ENCODE results near the gene SEC22C. TPM values are rescaled to one million over a fixed set of nuclear protein-coding genes. Genes with fewer than 3 reads are reported as not detected.

The SEC22C gene
- total and polyA plus RNA-seq, 2 donors (not counting 1 experiment from before 2014, with no cell fraction given) = 50.8 to 86.0 TPM

DNA sequence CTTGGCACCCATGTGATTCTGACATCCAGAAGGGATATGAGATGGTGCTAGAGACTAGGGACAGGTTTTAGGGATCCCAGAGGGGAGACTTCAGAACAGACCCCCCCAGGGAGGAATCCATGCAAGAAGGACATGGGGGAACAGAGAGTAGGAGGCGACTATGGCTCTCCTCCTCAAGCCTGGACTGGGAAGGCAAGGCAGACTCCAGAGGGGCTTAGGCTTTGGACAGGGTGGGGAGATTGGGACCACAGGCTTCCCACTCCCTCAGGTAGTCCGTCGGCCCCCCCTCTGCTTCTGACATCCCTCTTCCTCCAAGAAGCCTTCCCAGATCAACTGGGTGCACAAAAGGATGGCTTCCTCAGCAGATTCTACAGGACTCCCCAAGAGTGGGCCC lies 82.3 kb downstream of the SEC22C start:
- Histone ChIP-seq H3K79me2 (ENCODE audit: control insufficient read depth, insufficient read depth, low read length) (no peaks in the 10 kb centered on the region), H3K4me3 (replicated peaks in 1 of 4; ENCODE audit: control extremely low read depth in 1 of 4, insufficient read depth in 1 of 4, low read depth in 3 of 4, low read length in 4 of 4) (no peak overlapping the region), H3K27ac (ENCODE audit: insufficient read depth, low read length) (no peak overlapping the region), H4K20me1 (ENCODE audit: control insufficient read depth, extremely low read depth, insufficient read depth, low read length) (no peaks in the 10 kb centered on the region), H3K9me3 (ENCODE audit: control insufficient read depth, insufficient read depth, low read depth, low read length) (no peaks in the 10 kb centered on the region), H3K27me3 (ENCODE audit: control insufficient read depth, insufficient read depth, low read length) (peaks cover 33% of the 10 kb centered on the region), H3K36me3 (ENCODE audit: control insufficient read depth, insufficient read depth, low read length) (no peaks in the 10 kb centered on the region), H2AFZ (ENCODE audit: low read length) (no peak overlapping the region), H3K4me2 (ENCODE audit: extremely low read depth, insufficient read depth, low read length) (no peak overlapping the region), H3K9ac (ENCODE audit: insufficient read depth, low read length) (no peak overlapping the region), H3K4me1 (ENCODE audit: control insufficient read depth, extremely low read depth, insufficient read depth, low read length) (no peaks in the 10 kb centered on the region)
- no peak for TF ChIP-seq EZH2 (IDR thresholded peaks at IDR 0.05; ENCODE audit: low read length, missing control alignments)
- TF ChIP-seq, protein P1, sequence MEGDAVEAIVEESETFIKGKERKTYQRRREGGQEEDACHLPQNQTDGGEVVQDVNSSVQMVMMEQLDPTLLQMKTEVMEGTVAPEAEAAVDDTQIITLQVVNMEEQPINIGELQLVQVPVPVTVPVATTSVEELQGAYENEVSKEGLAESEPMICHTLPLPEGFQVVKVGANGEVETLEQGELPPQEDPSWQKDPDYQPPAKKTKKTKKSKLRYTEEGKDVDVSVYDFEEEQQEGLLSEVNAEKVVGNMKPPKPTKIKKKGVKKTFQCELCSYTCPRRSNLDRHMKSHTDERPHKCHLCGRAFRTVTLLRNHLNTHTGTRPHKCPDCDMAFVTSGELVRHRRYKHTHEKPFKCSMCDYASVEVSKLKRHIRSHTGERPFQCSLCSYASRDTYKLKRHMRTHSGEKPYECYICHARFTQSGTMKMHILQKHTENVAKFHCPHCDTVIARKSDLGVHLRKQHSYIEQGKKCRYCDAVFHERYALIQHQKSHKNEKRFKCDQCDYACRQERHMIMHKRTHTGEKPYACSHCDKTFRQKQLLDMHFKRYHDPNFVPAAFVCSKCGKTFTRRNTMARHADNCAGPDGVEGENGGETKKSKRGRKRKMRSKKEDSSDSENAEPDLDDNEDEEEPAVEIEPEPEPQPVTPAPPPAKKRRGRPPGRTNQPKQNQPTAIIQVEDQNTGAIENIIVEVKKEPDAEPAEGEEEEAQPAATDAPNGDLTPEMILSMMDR (conservative IDR thresholded peaks at IDR 0.05 in 1 of 2, IDR thresholded peaks at IDR 0.05 in 1 of 2; ENCODE audit: low read depth in 1 of 2, low read length in 2 of 2) = no peak
- DNase-seq (ENCODE audit: low read depth in 2 of 2) = no peak

GRCh38 chr3:42498791-42499477 lies 82.8 kb downstream of the SEC22C start:
- Histone ChIP-seq H3K36me3 (ENCODE audit: control insufficient read depth, insufficient read depth, low read length) (no peaks in the 10 kb centered on the region), H3K4me1 (ENCODE audit: control insufficient read depth, extremely low read depth, insufficient read depth, low read length) (no peaks in the 10 kb centered on the region), H3K4me3 (replicated peaks in 1 of 4; ENCODE audit: control extremely low read depth in 1 of 4, insufficient read depth in 1 of 4, low read depth in 3 of 4, low read length in 4 of 4) (no peak overlapping the region), H3K9me3 (ENCODE audit: control insufficient read depth, insufficient read depth, low read depth, low read length) (no peaks in the 10 kb centered on the region), H3K27ac (ENCODE audit: insufficient read depth, low read length) (no peak overlapping the region), H3K27me3 (ENCODE audit: control insufficient read depth, insufficient read depth, low read length) (peaks cover 33% of the 10 kb centered on the region), H3K4me2 (ENCODE audit: extremely low read depth, insufficient read depth, low read length) (no peak overlapping the region), H4K20me1 (ENCODE audit: control insufficient read depth, extremely low read depth, insufficient read depth, low read length) (no peaks in the 10 kb centered on the region), H2AFZ (ENCODE audit: low read length) (no peak overlapping the region), H3K9ac (ENCODE audit: insufficient read depth, low read length) (no peak overlapping the region), H3K79me2 (ENCODE audit: control insufficient read depth, insufficient read depth, low read length) (no peaks in the 10 kb centered on the region)
- no peak for DNase-seq (ENCODE audit: low read depth in 2 of 2)
- TF ChIP-seq, protein P1 (conservative IDR thresholded peaks at IDR 0.05 in 1 of 2, IDR thresholded peaks at IDR 0.05 in 1 of 2; ENCODE audit: low read depth in 1 of 2, low read length in 2 of 2) = no peak
- TF ChIP-seq EZH2 (IDR thresholded peaks at IDR 0.05; ENCODE audit: low read length, missing control alignments) = no peak

DNA sequence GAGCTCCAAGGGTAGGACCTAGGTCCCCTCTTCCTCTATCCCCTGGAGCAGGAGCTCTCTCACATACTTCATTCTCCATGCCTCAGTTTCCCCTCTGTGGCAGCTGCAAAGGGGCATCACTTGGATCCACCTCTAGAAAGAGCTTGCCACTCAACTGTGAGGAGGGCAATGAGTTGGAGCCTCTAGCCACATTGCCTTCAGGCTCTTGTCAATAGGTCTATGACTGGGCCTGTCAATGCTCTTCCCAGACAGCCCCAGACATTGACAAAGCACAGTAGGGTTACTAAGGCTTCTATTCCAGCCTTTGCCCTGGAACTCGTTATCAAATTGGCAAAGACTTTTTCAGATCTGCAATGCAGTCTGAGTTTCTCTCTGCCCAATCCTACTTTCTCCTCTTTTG lies 83.7 kb downstream of the SEC22C start:
- no peak overlapping the region for H2AFZ ChIP-seq (ENCODE audit: low read length)
- H3K36me3 ChIP-seq (ENCODE audit: control insufficient read depth, insufficient read depth, low read length) = no peaks in the 10 kb centered on the region
- no peaks in the 10 kb centered on the region for H3K79me2 ChIP-seq (ENCODE audit: control insufficient read depth, insufficient read depth, low read length)
- peaks cover 24% of the 10 kb centered on the region for H3K27me3 ChIP-seq (ENCODE audit: control insufficient read depth, insufficient read depth, low read length)
- H4K20me1 ChIP-seq (ENCODE audit: control insufficient read depth, extremely low read depth, insufficient read depth, low read length) = no peaks in the 10 kb centered on the region
- H3K4me3 ChIP-seq (replicated peaks in 1 of 4; ENCODE audit: control extremely low read depth in 1 of 4, insufficient read depth in 1 of 4, low read depth in 3 of 4, low read length in 4 of 4) = no peak overlapping the region
- TF ChIP-seq EZH2 (IDR thresholded peaks at IDR 0.05; ENCODE audit: low read length, missing control alignments) = no peak
- TF ChIP-seq, protein P1 (conservative IDR thresholded peaks at IDR 0.05 in 1 of 2, IDR thresholded peaks at IDR 0.05 in 1 of 2; ENCODE audit: low read depth in 1 of 2, low read length in 2 of 2) = no peak
- H3K27ac ChIP-seq (ENCODE audit: insufficient read depth, low read length) = no peak overlapping the region
- DNase-seq (ENCODE audit: low read depth in 2 of 2) = no peak
- H3K4me1 ChIP-seq (ENCODE audit: control insufficient read depth, extremely low read depth, insufficient read depth, low read length) = no peaks in the 10 kb centered on the region
- H3K9ac ChIP-seq (ENCODE audit: insufficient read depth, low read length) = no peak overlapping the region
- H3K4me2 ChIP-seq (ENCODE audit: extremely low read depth, insufficient read depth, low read length) = no peak overlapping the region
- H3K9me3 ChIP-seq (ENCODE audit: control insufficient read depth, insufficient read depth, low read depth, low read length) = no peaks in the 10 kb centered on the region

Other genes with a start within 250 kb of the SEC22C start
- not detected in 2 replicates for gene LYZL4, start 171.4 kb downstream of the SEC22C start, total RNA-seq
- gene LYZL4, start 171.4 kb downstream of the SEC22C start, polyA plus RNA-seq = not detected in 2 replicates
- not detected in 2 replicates for gene VIPR1, start 79.3 kb downstream of the SEC22C start, total RNA-seq
- gene VIPR1, start 79.3 kb downstream of the SEC22C start, polyA plus RNA-seq = 0.02 and 0.11 TPM in 2 replicates
- gene SS18L2, start 8.9 kb upstream of the SEC22C start, total RNA-seq = 17.2 and 17.8 TPM in 2 replicates
- 25.6 and 31.2 TPM in 2 replicates for gene SS18L2, start 8.9 kb upstream of the SEC22C start, polyA plus RNA-seq
- 30.3 and 44.6 TPM in 2 replicates for gene NKTR, start 18.7 kb upstream of the SEC22C start, total RNA-seq
- 19.8 and 26.4 TPM in 2 replicates for gene NKTR, start 18.7 kb upstream of the SEC22C start, polyA plus RNA-seq
- 32.1 and 49.4 TPM in 2 replicates for gene ZBTB47, start 71.7 kb upstream of the SEC22C start, total RNA-seq
- gene ZBTB47, start 71.7 kb upstream of the SEC22C start, polyA plus RNA-seq = 15.2 and 15.6 TPM in 2 replicates
- not detected in 2 replicates for gene KLHL40, start 103.6 kb upstream of the SEC22C start, total RNA-seq
- gene KLHL40, start 103.6 kb upstream of the SEC22C start, polyA plus RNA-seq = not detected in 2 replicates
- gene HHATL, start 120.8 kb upstream of the SEC22C start, total RNA-seq = not detected in 2 replicates
- gene HHATL, start 120.8 kb upstream of the SEC22C start, polyA plus RNA-seq = not detected in 2 replicates
- 0.51 and 0.66 TPM in 2 replicates for gene CCDC13, start 191.3 kb upstream of the SEC22C start, total RNA-seq
- gene CCDC13, start 191.3 kb upstream of the SEC22C start, polyA plus RNA-seq = 0.41 and 0.43 TPM in 2 replicates
- 98.6 and 121 TPM in 2 replicates for gene HIGD1A, start 222.5 kb upstream of the SEC22C start, total RNA-seq
- gene HIGD1A, start 222.5 kb upstream of the SEC22C start, polyA plus RNA-seq = 245 and 257 TPM in 2 replicates
- gene ACKR2, start 227.5 kb upstream of the SEC22C start, total RNA-seq = under 0.01 and 0.26 TPM in 2 replicates
- 0.12 and 0.19 TPM in 2 replicates for gene ACKR2, start 227.5 kb upstream of the SEC22C start, polyA plus RNA-seq